ENCODE measurements around the gene HSPBP1.

GRCh38 chr19:55240713-55241020 lies 39.2 kb downstream of the HSPBP1 start:
- TF ChIP-seq GATA2 (IDR thresholded peaks at IDR 0.05; ENCODE audit: low read depth, low read length) = no peak
- TF ChIP-seq GATA3 (IDR thresholded peaks at IDR 0.05; ENCODE audit: low read depth, low read length) = no peak

Measured in SH-SY5Y (cell line).